Jurkat, Clone E6-1 (cell line): ENCODE data around the gene PDP2.
A peak's percentile ranks its signal among the peaks of the same experiment; 100 is the strongest.
"Not testable (repeated sequence)": the region's sequence is repeated elsewhere in the genome, so short reads cannot be mapped to it uniquely, and the experiment has no call there.

Source experiments
- DNase-seq: peaks from one replicate; pipeline ENCODE4 v3.0.0-alpha.2; 2011; ENCODE audit warnings: low read depth, low spot score
- H3K4me3 ChIP-seq: 2 replicates; pipeline ENCODE4 v1.5.1; 2011; ENCODE audit warnings: mild to moderate bottlenecking, low read length, control low read depth, moderate library complexity

PDP2 gene

GRCh38 chr16:66851166-66851964 is 28.9 kb upstream of the PDP2 start:
- DNase-seq = no peak

GRCh38 chr16:66853261-66854139 is 26.8 kb upstream of the PDP2 start:
- H3K4me3 ChIP-seq = no peak overlapping the region
- DNase-seq = no peak

More at GRCh38 chr16:66851166-66851964, 28.9 kb upstream of the PDP2 start:
- no peak overlapping the region for H3K4me3 ChIP-seq

GRCh38 chr16:66856184-66856730 is 24.1 kb upstream of the PDP2 start:
- no peak overlapping the region for H3K4me3 ChIP-seq
- no peak for DNase-seq

- H3K4me3 ChIP-seq = no peak overlapping the region
- no peak for DNase-seq
These were observed 23.5 kb upstream of the PDP2 start for GRCh38 chr16:66856801-66857200.

GRCh38 chr16:66857437-66857836 is 22.9 kb upstream of the PDP2 start:
- no peak for DNase-seq
- H3K4me3 ChIP-seq = no peak overlapping the region

GRCh38 chr16:66858740-66859396 is 21.4 kb upstream of the PDP2 start:
- no peak overlapping the region for H3K4me3 ChIP-seq
- DNase-seq = no peak

- no peak for DNase-seq
- no peak overlapping the region for H3K4me3 ChIP-seq
These were observed 20.8 kb upstream of the PDP2 start for GRCh38 chr16:66859397-66860068.

- DNase-seq = no peak
- H3K4me3 ChIP-seq = no peak overlapping the region
These were observed 18.2 kb upstream of the PDP2 start for GRCh38 chr16:66862023-66862520.

GRCh38 chr16:66863707-66864106 is 16.6 kb upstream of the PDP2 start:
- no peak overlapping the region for H3K4me3 ChIP-seq
- DNase-seq = no peak

GRCh38 chr16:66869424-66869823 is 10.9 kb upstream of the PDP2 start:
- no peak for DNase-seq
- no peak overlapping the region for H3K4me3 ChIP-seq

GRCh38 chr16:66871363-66871762 is 9.0 kb upstream of the PDP2 start:
- DNase-seq, H3K4me3 ChIP-seq: not testable (repeated sequence)

- no peak for DNase-seq
These were observed 8.5 kb upstream of the PDP2 start for GRCh38 chr16:66871840-66872239.

GRCh38 chr16:66872559-66872942 is 7.8 kb upstream of the PDP2 start:
- H3K4me3 ChIP-seq = peak overlapping the region; percentile 54
- no peak for DNase-seq

More at GRCh38 chr16:66871840-66872239, 8.5 kb upstream of the PDP2 start:
- no peak overlapping the region for H3K4me3 ChIP-seq

GRCh38 chr16:66872943-66873684 is 7.2 kb upstream of the PDP2 start:
- H3K4me3 ChIP-seq = peak overlapping the region; percentile 54
- peak; percentile 88 for DNase-seq

GRCh38 chr16:66873685-66874055 is 6.6 kb upstream of the PDP2 start:
- peak overlapping the region; percentile 54 for H3K4me3 ChIP-seq
- no peak for DNase-seq

- H3K4me3 ChIP-seq = no peak overlapping the region
- no peak for DNase-seq
These were observed 6.1 kb upstream of the PDP2 start for GRCh38 chr16:66874079-66874775.

GRCh38 chr16:66878067-66878466 is 2.2 kb upstream of the PDP2 start:
- no peak overlapping the region for H3K4me3 ChIP-seq
- peak; percentile 51 for DNase-seq

- DNase-seq = no peak
These were observed 701 bp downstream of the PDP2 start for GRCh38 chr16:66881014-66881417.

More at GRCh38 chr16:66881014-66881417, 701 bp downstream of the PDP2 start:
- peak overlapping the region; percentile 88 for H3K4me3 ChIP-seq
